ENCODE measurements around the gene MAP3K4. TPM values are rescaled to one million over a fixed set of nuclear protein-coding genes. Genes with fewer than 3 reads are reported as not detected.

MAP3K4 gene
- total RNA-seq, 3 donors from 2014 or later = 24.6 to 49.2 (median 45.2) TPM

DNA sequence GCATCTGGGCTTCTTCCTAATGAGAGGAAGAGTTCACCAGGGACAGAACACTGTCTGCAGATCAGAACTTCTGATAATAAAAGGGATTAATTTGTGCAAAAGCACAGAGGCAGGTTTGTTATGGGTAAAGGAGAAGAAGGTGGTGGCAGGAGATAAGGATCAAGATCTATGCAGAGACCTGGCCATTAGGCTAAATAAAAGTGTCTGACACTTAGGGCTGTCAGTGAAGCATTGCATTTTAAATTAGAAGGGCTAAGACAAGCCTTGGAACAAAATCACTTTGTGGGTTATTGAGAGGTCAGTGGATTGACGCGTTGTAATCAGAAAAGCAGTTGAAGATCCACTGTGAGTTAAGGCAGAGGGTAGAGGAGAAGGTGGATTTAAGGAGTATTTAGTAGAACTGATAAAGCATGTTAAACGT lies 76.8 kb downstream of the MAP3K4 start:
- H3K9me3 ChIP-seq = no peaks in the 10 kb centered on the region
- TF ChIP-seq POLR2AphosphoS5 (IDR thresholded peaks at IDR 0.05) = no peak
- TF ChIP-seq POLR2A (IDR thresholded peaks at IDR 0.05) = no peak
- TF ChIP-seq, protein P1, sequence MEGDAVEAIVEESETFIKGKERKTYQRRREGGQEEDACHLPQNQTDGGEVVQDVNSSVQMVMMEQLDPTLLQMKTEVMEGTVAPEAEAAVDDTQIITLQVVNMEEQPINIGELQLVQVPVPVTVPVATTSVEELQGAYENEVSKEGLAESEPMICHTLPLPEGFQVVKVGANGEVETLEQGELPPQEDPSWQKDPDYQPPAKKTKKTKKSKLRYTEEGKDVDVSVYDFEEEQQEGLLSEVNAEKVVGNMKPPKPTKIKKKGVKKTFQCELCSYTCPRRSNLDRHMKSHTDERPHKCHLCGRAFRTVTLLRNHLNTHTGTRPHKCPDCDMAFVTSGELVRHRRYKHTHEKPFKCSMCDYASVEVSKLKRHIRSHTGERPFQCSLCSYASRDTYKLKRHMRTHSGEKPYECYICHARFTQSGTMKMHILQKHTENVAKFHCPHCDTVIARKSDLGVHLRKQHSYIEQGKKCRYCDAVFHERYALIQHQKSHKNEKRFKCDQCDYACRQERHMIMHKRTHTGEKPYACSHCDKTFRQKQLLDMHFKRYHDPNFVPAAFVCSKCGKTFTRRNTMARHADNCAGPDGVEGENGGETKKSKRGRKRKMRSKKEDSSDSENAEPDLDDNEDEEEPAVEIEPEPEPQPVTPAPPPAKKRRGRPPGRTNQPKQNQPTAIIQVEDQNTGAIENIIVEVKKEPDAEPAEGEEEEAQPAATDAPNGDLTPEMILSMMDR (IDR thresholded peaks at IDR 0.05) = no peak
- no peak for DNase-seq (ENCODE audit: low spot score in 2 of 2)

DNA sequence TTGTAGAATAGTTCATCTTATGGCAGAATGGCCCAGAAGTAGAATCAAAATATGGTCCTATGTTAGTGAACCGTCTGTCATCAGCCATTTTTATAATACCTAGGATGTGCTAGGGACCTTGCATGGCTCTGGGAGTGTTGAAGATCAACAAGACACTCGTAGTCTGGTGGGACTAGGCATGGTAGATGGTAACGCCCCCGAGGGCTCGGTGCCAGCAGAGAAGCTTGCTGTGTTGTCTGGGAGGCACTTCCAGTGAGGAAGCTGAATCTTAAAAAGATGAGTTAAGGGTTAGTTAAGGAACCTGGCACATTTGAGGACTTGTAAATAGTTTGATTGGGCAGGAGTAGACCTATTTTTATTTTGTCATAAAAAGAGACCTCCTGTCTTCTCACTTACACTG lies 82.4 kb downstream of the MAP3K4 start:
- no peaks in the 10 kb centered on the region for H3K4me1 ChIP-seq
- DNase-seq (ENCODE audit: low spot score in 2 of 2) = no peak
- intact Hi-C loops (cut with DNase I; ENCODE audit: low total_unique reads) = no loop called here
- no peak overlapping the region for H3K27ac ChIP-seq
- H3K27me3 ChIP-seq = no peaks in the 10 kb centered on the region
- no peak for TF ChIP-seq POLR2AphosphoS5 (IDR thresholded peaks at IDR 0.05)
- no peak for TF ChIP-seq POLR2A (IDR thresholded peaks at IDR 0.05)
- TF ChIP-seq, protein P1 (IDR thresholded peaks at IDR 0.05) = no peak
- H3K36me3 ChIP-seq = no peaks in the 10 kb centered on the region
- H3K9me3 ChIP-seq = no peaks in the 10 kb centered on the region
- no peak overlapping the region for H3K4me3 ChIP-seq

More for the DNA sequence above, 76.8 kb downstream of the MAP3K4 start:
- no peak overlapping the region for H3K4me3 ChIP-seq
- no peaks in the 10 kb centered on the region for H3K27me3 ChIP-seq
- no peak overlapping the region for H3K27ac ChIP-seq
- H3K36me3 ChIP-seq = no peaks in the 10 kb centered on the region
- no peaks in the 10 kb centered on the region for H3K4me1 ChIP-seq
- intact Hi-C loops (cut with DNase I; ENCODE audit: low total_unique reads) = no loop called here

DNA sequence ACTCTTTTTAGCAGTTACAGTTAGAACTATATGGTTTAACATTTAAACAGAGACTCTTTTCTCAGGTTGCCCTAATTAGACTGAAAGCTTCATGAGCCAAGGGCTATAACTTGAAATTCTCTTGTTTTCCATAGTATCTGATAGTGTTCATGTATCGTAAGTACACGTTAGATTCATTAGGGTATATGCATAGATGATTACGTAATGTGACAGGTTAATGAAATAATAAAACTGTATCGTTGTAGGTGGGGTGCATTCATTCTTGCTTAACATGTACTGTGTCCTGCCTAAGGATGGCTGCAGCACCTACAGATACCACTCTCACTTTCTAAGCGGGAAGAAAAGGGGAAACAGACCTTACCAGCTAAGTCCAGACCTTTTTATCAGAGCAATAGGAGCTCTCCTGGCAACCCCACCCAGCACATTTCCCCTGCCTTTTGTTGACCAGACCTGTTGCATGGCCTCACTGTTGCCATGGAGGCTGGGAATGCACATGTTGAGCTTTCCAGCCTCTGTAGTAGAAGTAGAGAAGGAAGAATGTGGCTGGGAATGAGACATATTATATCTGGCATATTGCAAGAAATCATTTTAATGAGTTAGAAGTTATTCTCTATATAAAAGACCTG lies 83.0 kb downstream of the MAP3K4 start:
- TF ChIP-seq POLR2A (IDR thresholded peaks at IDR 0.05) (no peak), POLR2AphosphoS5 (IDR thresholded peaks at IDR 0.05) (no peak)
- TF ChIP-seq, protein P1 (IDR thresholded peaks at IDR 0.05) = no peak
- Histone ChIP-seq H3K36me3 (no peaks in the 10 kb centered on the region), H3K4me1 (no peaks in the 10 kb centered on the region), H3K27me3 (no peaks in the 10 kb centered on the region), H3K27ac (no peak overlapping the region), H3K4me3 (no peak overlapping the region), H3K9me3 (no peaks in the 10 kb centered on the region)
- DNase-seq (ENCODE audit: low spot score in 2 of 2) = no peak
- intact Hi-C loops (cut with DNase I; ENCODE audit: low total_unique reads) = no loop called here

DNA sequence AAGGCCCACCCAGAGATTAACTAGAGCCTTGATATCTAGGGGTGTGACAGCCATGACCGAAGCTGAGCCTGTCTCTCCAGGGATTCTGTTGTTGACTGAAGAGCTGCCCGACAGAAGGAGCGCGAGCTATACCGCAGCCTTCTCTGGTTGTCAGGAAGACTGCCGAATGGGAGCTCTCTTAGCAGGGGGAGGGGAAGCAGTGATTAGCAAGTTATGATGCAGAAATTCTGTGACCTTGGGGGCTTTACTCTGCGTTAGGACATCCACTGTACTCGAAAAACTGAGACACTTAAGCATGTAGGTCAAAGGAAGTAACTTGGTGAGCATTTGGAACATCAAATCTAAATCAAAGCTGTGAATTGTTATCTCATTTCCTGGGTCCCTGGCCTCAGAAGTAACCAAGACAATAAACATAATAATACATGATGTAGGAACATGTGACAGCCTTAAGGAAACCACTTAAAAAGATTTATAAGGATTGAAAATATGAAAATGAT lies 84.7 kb downstream of the MAP3K4 start:
- H3K9me3 ChIP-seq = no peaks in the 10 kb centered on the region
- H3K4me3 ChIP-seq = no peak overlapping the region
- no peak for DNase-seq (ENCODE audit: low spot score in 2 of 2)

More for the DNA sequence above, 84.7 kb downstream of the MAP3K4 start:
- no peak overlapping the region for H3K27ac ChIP-seq
- no peaks in the 10 kb centered on the region for H3K4me1 ChIP-seq
- no peaks in the 10 kb centered on the region for H3K27me3 ChIP-seq
- TF ChIP-seq POLR2AphosphoS5 (IDR thresholded peaks at IDR 0.05) (no peak), POLR2A (IDR thresholded peaks at IDR 0.05) (no peak)
- TF ChIP-seq, protein P1 (IDR thresholded peaks at IDR 0.05) = no peak
- intact Hi-C loops (cut with DNase I; ENCODE audit: low total_unique reads) = no loop called here
- H3K36me3 ChIP-seq = no peaks in the 10 kb centered on the region

Data from breast epithelium (tissue), 4 donors.